ENCODE results near the gene SCMH1. TPM values are rescaled to one million over a fixed set of nuclear protein-coding genes. Genes with fewer than 3 reads are reported as not detected.

The SCMH1 gene
- total RNA-seq, 1 experiment from 2014 or later: 19.4 TPM

- no peak for TF ChIP-seq TEAD4 (CRISPR knock-in tag; IDR thresholded peaks at IDR 0.05)
- TF ChIP-seq, protein P1, sequence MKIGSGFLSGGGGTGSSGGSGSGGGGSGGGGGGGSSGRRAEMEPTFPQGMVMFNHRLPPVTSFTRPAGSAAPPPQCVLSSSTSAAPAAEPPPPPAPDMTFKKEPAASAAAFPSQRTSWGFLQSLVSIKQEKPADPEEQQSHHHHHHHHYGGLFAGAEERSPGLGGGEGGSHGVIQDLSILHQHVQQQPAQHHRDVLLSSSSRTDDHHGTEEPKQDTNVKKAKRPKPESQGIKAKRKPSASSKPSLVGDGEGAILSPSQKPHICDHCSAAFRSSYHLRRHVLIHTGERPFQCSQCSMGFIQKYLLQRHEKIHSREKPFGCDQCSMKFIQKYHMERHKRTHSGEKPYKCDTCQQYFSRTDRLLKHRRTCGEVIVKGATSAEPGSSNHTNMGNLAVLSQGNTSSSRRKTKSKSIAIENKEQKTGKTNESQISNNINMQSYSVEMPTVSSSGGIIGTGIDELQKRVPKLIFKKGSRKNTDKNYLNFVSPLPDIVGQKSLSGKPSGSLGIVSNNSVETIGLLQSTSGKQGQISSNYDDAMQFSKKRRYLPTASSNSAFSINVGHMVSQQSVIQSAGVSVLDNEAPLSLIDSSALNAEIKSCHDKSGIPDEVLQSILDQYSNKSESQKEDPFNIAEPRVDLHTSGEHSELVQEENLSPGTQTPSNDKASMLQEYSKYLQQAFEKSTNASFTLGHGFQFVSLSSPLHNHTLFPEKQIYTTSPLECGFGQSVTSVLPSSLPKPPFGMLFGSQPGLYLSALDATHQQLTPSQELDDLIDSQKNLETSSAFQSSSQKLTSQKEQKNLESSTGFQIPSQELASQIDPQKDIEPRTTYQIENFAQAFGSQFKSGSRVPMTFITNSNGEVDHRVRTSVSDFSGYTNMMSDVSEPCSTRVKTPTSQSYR (CRISPR knock-in tag; IDR thresholded peaks at IDR 0.05): no peak
- TF ChIP-seq, protein P2, sequence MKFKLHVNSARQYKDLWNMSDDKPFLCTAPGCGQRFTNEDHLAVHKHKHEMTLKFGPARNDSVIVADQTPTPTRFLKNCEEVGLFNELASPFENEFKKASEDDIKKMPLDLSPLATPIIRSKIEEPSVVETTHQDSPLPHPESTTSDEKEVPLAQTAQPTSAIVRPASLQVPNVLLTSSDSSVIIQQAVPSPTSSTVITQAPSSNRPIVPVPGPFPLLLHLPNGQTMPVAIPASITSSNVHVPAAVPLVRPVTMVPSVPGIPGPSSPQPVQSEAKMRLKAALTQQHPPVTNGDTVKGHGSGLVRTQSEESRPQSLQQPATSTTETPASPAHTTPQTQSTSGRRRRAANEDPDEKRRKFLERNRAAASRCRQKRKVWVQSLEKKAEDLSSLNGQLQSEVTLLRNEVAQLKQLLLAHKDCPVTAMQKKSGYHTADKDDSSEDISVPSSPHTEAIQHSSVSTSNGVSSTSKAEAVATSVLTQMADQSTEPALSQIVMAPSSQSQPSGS (CRISPR knock-in tag; IDR thresholded peaks at IDR 0.05; ENCODE audit: borderline replicate concordance, low read depth): no peak
- no peak for TF ChIP-seq ETV6 (CRISPR knock-in tag; IDR thresholded peaks at IDR 0.05)
- no peak for TF ChIP-seq GTF2I (CRISPR knock-in tag; conservative IDR thresholded peaks at IDR 0.05)
- TF ChIP-seq RORB (CRISPR knock-in tag; IDR thresholded peaks at IDR 0.05): no peak
- no peak for TF ChIP-seq ATF1 (CRISPR knock-in tag; IDR thresholded peaks at IDR 0.05)
- no peak for TF ChIP-seq ZBTB21 (CRISPR knock-in tag; IDR thresholded peaks at IDR 0.05; ENCODE audit: borderline replicate concordance)
- no peak for TF ChIP-seq MYBL2 (CRISPR knock-in tag; IDR thresholded peaks at IDR 0.05)
- no peak for TF ChIP-seq KAT7 (CRISPR knock-in tag; IDR thresholded peaks at IDR 0.05; ENCODE audit: borderline replicate concordance)
- no peak for TF ChIP-seq EMX1 (CRISPR knock-in tag; IDR thresholded peaks at IDR 0.05)
- TF ChIP-seq STAT6 (CRISPR knock-in tag; conservative IDR thresholded peaks at IDR 0.05; ENCODE audit: low read depth): no peak
- no peak for TF ChIP-seq ERG (CRISPR knock-in tag; IDR thresholded peaks at IDR 0.05)
- TF ChIP-seq CTCF (IDR thresholded peaks at IDR 0.05): no peak
- no peak for TF ChIP-seq PREB (CRISPR knock-in tag; IDR thresholded peaks at IDR 0.05; ENCODE audit: borderline replicate concordance)
- no peak for TF ChIP-seq ZNF138 (CRISPR knock-in tag; conservative IDR thresholded peaks at IDR 0.05)
- no peak for TF ChIP-seq AR (CRISPR knock-in tag; IDR thresholded peaks at IDR 0.05)
- Mint-ChIP-seq H3K27me3 (ENCODE audit: low read depth) (no peaks in the 10 kb centered on the region), H3K4me3 (no peak overlapping the region), H3K36me3 (peaks cover 10% of the 10 kb centered on the region; the same call in 1 of the 2 replicates), H3K9me3 (no peaks in the 10 kb centered on the region), H3K27ac (no peak overlapping the region), H3K4me1 (no peaks in the 10 kb centered on the region)
- DNase-seq (ENCODE audit: low spot score) (no peak), ATAC-seq (no peak)
- ChIA-PET POLR2A (no interaction called here), CTCF (no interaction called here)
Observed at GRCh38 chr1:41044187-41044586, 197.9 kb downstream of the SCMH1 start.
